Measurements from ENCODE around the gene IQSEC3. TPM values are rescaled to one million over a fixed set of nuclear protein-coding genes. Genes with fewer than 3 reads are reported as not detected.

IQSEC3 gene
- total RNA-seq, 2 donors from 2014 or later, result 0.05 to 0.39 TPM

DNA sequence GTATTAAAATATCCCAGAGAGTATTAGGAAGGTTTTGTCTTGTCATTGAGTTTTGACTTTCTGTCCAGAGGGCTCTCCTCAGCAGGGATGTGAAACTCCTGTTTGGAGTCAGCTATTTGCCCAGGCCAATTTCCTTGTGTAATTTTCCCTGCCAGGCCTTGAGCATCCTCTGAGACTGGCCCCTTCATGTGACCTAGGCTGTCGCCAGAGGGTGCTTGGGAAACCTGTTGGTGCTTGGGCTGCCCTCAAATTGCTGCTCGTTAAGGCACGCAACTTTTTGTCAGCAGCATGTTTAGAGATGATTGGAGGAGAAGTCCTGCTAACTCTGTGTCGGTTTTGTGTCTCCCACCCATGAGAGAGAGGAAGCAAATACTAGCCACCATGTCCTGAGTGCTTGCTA is 39.1 kb downstream of the IQSEC3 start:
- Mint-ChIP-seq H3K36me3 (ENCODE audit: low read depth) (no peaks in the 10 kb centered on the region), H3K27ac (no peak overlapping the region), H3K9me3 (no peaks in the 10 kb centered on the region), H3K4me3 (no peak overlapping the region), H3K27me3 (peaks cover 16% of the 10 kb centered on the region), H3K4me1 (peaks cover 7% of the 10 kb centered on the region)
- ATAC-seq (replicated peaks), result no peak

DNA sequence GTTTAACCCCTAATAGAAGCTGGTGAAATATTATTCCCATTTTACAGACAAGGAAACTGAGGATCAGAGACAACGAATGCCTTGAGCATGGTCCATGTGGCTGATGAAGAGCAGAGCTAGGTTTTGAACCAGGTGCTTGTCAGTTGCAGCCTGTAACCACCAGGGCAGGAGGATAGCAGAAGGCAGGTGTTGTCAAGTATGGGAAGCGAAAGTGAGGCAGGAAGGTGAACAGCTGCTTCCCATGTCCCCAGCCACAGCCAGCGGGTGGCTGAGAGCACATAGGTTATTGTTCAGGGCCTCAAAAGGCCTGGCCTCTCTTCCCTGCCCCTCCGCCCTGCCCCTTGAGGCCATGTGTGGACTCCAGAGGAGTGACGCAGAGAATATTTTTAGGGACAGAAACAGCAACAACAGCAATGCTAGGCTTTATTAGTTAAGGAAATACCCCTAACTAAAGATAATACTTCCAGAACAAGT is 39.6 kb downstream of the IQSEC3 start:
- H3K27ac Mint-ChIP-seq, result no peak overlapping the region
- peaks cover 15% of the 10 kb centered on the region for H3K27me3 Mint-ChIP-seq
- no peaks in the 10 kb centered on the region for H3K36me3 Mint-ChIP-seq (ENCODE audit: low read depth)
- H3K4me1 Mint-ChIP-seq, result peaks cover 7% of the 10 kb centered on the region
- no peaks in the 10 kb centered on the region for H3K9me3 Mint-ChIP-seq
- no peak overlapping the region for H3K4me3 Mint-ChIP-seq
- ATAC-seq (replicated peaks), result no peak

DNA sequence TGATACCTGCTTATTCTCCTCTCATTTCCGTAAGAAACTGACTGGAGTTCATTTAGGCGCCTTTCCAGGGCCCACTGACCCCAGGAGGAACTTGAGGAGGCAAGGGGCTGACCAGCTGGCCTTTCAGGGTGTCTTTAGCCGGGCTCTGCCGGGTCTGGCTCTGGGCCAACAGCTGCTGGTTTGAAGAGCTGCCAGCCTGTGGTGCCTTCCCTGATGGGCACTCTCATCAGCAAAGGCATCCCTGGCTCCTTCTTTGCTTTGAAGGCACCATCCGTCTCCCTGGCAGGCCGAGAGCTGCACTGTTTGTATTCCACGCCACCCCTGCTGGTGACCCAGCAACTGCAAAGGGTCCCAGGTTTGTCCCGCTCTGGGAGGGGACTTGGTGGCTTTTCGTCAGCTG is 42.0 kb downstream of the IQSEC3 start:
- no peaks in the 10 kb centered on the region for H3K36me3 Mint-ChIP-seq (ENCODE audit: low read depth)
- H3K4me1 Mint-ChIP-seq, result peaks cover 7% of the 10 kb centered on the region
- no peaks in the 10 kb centered on the region for H3K9me3 Mint-ChIP-seq
- H3K27me3 Mint-ChIP-seq, result peaks cover 19% of the 10 kb centered on the region
- H3K4me3 Mint-ChIP-seq, result no peak overlapping the region
- ATAC-seq (replicated peaks), result no peak
- H3K27ac Mint-ChIP-seq, result no peak overlapping the region

DNA sequence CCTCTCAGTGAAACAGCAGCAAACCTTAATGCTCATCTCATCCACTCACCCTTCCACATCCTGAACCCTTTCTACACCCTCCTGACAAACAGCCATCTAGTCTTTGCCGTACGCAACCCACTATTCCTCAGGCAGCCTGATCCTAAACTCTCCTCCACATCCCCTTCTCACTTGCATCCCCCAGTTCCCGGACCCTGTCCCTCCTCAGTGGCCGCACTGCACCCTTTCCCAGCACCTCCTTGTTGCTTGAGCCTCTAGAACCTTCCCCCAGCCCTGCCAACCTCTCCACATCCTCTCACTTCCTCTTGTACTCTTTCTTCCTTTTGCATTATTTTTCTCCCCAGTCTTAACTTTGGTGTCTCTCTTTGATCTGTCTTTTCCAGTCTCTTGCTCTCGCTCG is 42.9 kb downstream of the IQSEC3 start:
- no peak for ATAC-seq (replicated peaks)
- H3K27me3 Mint-ChIP-seq, result peaks cover 22% of the 10 kb centered on the region
- H3K27ac Mint-ChIP-seq, result no peak overlapping the region
- no peaks in the 10 kb centered on the region for H3K9me3 Mint-ChIP-seq
- peaks cover 7% of the 10 kb centered on the region for H3K4me1 Mint-ChIP-seq
- no peak overlapping the region for H3K4me3 Mint-ChIP-seq
- H3K36me3 Mint-ChIP-seq (ENCODE audit: low read depth), result no peaks in the 10 kb centered on the region

DNA sequence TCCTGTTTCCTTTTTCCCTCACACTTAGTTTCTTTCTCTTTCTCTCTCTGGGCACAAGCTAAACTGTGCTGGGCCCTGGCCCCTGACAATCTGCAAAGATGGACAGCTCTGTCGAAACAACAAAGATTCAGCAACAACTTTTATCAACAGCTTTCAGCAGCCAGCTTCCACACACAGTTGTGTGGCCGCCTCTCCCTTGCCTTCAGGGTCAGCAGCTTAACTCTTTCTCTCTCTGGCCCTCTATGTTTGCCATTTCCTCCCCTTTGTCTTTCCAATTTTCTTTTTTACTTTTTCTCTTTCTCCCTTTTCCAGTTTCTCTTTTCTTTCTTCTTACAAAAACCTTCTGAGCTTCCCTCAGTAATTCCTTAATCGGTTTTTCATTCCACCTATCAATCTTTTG is 43.3 kb downstream of the IQSEC3 start:
- Mint-ChIP-seq H3K36me3 (ENCODE audit: low read depth) (no peaks in the 10 kb centered on the region), H3K27me3 (peaks cover 25% of the 10 kb centered on the region), H3K4me1 (peaks cover 7% of the 10 kb centered on the region), H3K9me3 (no peaks in the 10 kb centered on the region), H3K27ac (no peak overlapping the region), H3K4me3 (no peak overlapping the region)
- ATAC-seq (replicated peaks), result no peak

DNA sequence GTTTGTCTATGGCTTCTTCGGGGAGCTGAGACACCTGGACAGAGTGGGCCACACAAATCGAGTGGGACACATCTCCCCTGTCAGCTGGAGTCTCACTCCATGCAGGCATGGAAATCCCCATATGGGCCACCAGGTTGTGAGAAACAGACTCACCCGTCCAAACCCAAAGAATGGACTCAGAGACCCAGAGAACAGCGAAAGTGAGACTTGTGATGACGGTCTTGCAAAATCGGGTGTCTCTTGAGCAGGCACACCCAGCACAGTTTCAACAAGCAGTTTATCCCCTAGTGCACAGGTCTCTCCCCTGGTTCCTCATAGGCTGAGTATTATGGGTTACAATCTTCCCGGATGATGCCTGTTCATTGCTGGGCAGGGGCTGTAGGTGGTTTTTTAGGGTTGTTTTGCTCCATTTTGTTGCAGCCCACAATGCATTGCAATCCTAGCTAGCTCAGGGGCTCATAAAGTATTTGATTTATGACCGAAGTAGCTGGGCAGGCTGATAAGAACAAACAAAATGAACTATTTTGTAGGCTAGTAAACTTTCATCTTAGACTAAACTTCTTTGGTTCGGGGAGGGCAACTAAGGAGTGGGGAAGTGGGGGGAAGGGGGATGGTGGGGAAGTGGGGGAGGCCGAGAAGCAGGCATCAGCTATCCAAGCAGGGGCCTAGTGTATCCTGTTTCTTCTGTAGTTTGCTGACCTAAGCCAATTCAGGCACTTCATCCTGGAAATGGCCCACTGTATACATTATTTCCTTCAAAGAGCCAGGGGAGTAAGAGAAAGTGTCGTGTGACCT is 45.3 kb downstream of the IQSEC3 start:
- no peak overlapping the region for H3K4me3 Mint-ChIP-seq
- no peak for ATAC-seq (replicated peaks)

DNA sequence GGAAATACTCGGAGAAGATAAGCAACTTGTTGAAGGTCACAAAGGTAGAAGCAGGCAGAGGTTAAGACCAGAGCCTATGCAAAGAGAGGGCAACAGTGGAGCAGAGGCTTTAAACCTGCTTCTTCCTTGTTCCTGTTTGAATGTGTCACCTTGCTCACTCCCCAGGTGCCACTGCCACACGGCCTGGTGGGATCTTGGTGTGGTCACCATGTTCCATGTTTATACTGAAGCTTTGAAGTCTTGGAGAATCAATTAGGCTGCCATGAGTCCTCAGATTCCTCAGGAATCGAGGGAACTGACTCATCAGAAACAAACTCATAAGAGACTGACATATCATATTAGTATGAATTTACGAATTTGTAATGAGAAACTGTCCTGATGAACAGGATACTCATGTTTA is 46.8 kb downstream of the IQSEC3 start:
- no peaks in the 10 kb centered on the region for H3K9me3 Mint-ChIP-seq
- no peak overlapping the region for H3K27ac Mint-ChIP-seq
- peaks cover 7% of the 10 kb centered on the region for H3K4me1 Mint-ChIP-seq
- ATAC-seq (replicated peaks), result no peak
- H3K4me3 Mint-ChIP-seq, result no peak overlapping the region
- H3K36me3 Mint-ChIP-seq (ENCODE audit: low read depth), result no peaks in the 10 kb centered on the region
- H3K27me3 Mint-ChIP-seq, result peaks cover 43% of the 10 kb centered on the region

More for the DNA sequence above, 45.3 kb downstream of the IQSEC3 start:
- Mint-ChIP-seq H3K36me3 (ENCODE audit: low read depth) (no peaks in the 10 kb centered on the region), H3K27me3 (peaks cover 36% of the 10 kb centered on the region), H3K4me1 (peaks cover 7% of the 10 kb centered on the region), H3K27ac (no peak overlapping the region), H3K9me3 (no peaks in the 10 kb centered on the region)

DNA sequence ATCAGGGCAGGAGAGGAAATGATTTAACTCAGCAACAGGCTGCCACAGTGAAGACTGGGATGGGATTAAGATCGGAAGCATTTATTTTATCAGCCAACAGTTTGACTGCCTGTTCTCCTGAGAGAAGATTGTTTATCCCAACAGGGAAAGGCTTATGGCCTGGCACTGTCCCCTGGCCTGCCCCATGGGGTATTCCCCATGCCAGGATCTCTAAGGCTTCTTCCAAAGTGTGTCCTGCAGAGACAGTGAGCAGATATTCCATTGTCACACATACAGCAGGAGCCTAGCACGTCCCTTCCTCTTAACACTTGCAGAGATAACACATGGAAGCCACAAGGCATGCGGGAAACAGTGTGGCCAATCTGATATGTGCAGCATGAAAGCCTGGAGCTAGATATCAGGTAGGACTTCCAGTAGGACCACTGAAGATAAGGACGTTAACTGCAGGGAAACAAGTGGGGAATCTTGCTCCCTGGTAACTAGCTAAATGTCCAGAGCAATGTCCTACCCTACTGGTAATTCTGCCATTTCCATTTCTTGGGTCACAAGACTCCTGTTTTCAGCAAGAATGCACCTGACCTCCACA is 48.2 kb downstream of the IQSEC3 start:
- H3K36me3 Mint-ChIP-seq (ENCODE audit: low read depth), result no peaks in the 10 kb centered on the region
- H3K4me1 Mint-ChIP-seq, result peaks cover 5% of the 10 kb centered on the region
- no peak for ATAC-seq (replicated peaks)
- no peaks in the 10 kb centered on the region for H3K9me3 Mint-ChIP-seq
- H3K27me3 Mint-ChIP-seq, result peaks cover 40% of the 10 kb centered on the region
- H3K27ac Mint-ChIP-seq, result no peak overlapping the region
- no peak overlapping the region for H3K4me3 Mint-ChIP-seq

DNA sequence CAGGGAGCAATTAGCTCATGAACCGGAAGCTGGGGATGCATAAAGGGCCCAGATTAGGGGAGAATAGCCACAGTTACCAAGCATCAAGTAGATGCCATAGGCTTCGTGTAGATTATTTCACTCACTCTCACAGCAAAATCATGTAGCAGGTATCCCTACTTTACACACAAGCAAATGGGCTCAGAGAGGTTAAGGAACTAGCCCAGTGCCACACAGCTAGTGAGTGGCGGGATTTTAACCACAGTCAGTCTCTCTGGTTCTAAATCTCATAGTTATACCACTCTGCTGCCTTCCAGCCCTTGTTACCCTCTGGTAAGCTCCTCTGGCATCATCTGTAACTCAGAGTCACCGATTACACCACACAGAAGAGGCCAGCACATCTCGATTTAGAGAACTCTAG is 49.0 kb downstream of the IQSEC3 start:
- Mint-ChIP-seq H3K27ac (no peak overlapping the region), H3K36me3 (ENCODE audit: low read depth) (no peaks in the 10 kb centered on the region), H3K27me3 (peaks cover 40% of the 10 kb centered on the region), H3K4me1 (no peaks in the 10 kb centered on the region), H3K4me3 (no peak overlapping the region), H3K9me3 (no peaks in the 10 kb centered on the region)
- no peak for ATAC-seq (replicated peaks)

DNA sequence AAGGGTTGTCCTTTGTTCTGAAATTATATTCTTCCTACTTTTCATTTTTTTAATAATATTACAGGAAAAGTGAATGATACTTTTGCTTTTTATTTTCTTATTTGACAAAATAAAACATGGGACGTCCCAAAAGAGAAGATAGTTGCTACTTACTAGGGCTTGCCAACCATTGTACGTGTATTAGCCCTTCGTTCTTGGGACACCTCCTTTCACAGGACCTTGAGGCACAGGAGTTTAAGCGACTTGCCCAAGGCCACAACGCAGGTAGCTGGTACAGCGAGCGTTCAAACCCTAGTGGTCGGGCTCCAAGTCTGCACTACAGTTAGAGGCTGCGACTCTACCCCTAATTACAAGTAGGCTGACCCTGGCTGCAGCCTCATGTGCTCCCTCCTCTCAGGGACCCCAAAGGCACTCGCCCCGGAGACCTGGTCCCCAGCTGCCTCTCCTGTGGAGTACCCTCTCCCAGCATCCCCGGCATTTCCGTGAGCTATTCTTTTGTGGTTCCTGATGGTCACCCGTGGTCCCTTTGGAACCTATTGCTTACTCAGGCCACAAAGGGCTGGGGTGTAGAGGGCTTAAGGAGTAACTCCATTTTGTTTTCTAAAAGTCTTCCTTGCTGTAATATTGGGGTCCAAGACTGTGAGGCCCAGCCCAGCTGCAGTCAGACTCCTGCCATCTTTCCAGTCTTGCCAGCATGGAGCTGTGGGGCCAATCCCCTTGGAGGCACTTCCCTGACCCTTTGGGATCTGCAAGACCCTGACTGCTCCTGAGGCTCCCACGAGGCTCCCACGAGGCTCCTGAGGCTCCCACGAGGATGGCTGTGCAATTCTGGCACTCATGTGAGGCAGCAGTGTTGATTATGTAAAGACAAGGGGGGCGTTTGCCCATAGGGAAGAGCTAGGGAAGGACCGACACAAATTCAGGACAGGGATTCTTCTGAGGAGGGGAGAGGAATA is 49.7 kb downstream of the IQSEC3 start:
- Mint-ChIP-seq H3K36me3 (ENCODE audit: low read depth) (no peaks in the 10 kb centered on the region), H3K9me3 (no peaks in the 10 kb centered on the region), H3K27ac (no peak overlapping the region), H3K4me1 (no peaks in the 10 kb centered on the region), H3K4me3 (no peak overlapping the region), H3K27me3 (peaks cover 40% of the 10 kb centered on the region)
- ATAC-seq (replicated peaks), result no peak

DNA sequence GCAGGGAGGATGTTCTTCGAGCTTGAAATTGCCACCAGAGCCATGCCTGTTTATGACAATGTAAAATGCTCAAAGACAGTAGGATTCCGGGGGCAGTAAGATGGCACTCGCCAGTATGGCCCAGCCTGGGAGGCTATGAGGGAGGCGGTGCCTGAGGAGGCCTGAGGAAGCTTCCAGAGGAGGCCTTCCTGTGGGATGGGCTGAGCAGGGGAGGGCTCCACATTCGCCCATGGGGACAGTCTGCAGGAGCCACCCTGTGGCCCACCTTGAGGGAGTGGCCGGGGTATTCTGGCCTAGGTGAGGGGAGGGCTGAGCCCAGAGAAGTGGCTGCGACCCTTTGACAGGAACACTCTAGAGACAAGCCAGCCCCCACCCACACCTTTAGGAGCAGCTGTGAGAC is 50.7 kb downstream of the IQSEC3 start:
- H3K27ac Mint-ChIP-seq, result no peak overlapping the region

DNA sequence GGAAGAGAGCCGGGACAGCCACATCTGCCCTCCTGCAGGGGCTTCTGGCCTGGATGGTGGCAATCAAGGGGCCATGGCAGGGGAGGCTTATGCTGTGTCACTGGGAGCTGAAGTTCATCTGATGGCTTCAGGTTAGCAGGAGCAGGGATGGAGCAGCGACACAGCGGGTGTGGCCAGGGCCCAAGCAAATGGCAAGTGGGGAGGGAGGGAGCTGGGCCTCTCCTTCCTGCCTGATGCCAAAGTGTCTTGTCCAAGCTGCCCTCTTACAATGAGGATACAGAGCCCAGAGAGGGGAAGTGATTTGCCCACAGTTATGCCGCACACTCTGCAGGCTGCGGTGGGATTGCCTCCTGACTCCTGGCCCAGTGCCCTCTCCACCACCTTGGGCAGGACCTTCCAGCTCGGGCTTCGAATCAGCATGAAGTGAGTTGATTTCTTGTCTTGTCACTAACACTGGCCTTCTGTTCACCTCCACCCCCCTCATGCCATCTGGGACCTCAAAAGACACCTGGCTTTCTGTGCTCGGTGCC is 51.3 kb downstream of the IQSEC3 start:
- Mint-ChIP-seq H3K9me3 (no peaks in the 10 kb centered on the region), H3K27me3 (peaks cover 45% of the 10 kb centered on the region), H3K4me3 (no peak overlapping the region), H3K4me1 (no peaks in the 10 kb centered on the region), H3K36me3 (ENCODE audit: low read depth) (no peaks in the 10 kb centered on the region), H3K27ac (no peak overlapping the region)
- no peak for ATAC-seq (replicated peaks)

More for the DNA sequence above, 50.7 kb downstream of the IQSEC3 start:
- ATAC-seq (replicated peaks), result no peak
- peaks cover 41% of the 10 kb centered on the region for H3K27me3 Mint-ChIP-seq
- no peaks in the 10 kb centered on the region for H3K36me3 Mint-ChIP-seq (ENCODE audit: low read depth)
- no peaks in the 10 kb centered on the region for H3K4me1 Mint-ChIP-seq
- no peak overlapping the region for H3K4me3 Mint-ChIP-seq
- H3K9me3 Mint-ChIP-seq, result no peaks in the 10 kb centered on the region

DNA sequence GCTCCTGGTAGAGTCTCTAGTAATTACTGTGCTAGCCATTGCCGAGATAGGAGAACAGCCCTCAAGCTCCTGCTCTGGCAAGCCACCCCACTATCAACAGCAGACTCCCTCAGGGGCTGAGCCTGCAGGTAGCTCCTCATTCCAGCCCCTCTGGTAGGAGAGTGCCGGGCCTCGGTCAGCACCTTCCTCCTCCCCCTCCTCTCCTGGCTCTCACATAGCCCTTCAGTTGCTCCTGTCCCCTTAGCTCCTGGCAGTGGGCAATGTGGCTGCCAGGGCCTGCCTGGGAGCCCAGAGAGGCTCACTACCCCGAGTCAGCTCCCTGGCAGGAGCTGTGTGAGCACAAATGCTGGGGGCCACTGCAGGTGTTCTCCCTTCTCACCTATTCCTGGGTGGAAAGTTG is 52.0 kb downstream of the IQSEC3 start:
- ATAC-seq (replicated peaks), result no peak
- no peaks in the 10 kb centered on the region for H3K4me1 Mint-ChIP-seq
- peaks cover 42% of the 10 kb centered on the region for H3K27me3 Mint-ChIP-seq
- H3K27ac Mint-ChIP-seq, result no peak overlapping the region
- H3K9me3 Mint-ChIP-seq, result no peaks in the 10 kb centered on the region
- no peaks in the 10 kb centered on the region for H3K36me3 Mint-ChIP-seq (ENCODE audit: low read depth)
- H3K4me3 Mint-ChIP-seq, result no peak overlapping the region

DNA sequence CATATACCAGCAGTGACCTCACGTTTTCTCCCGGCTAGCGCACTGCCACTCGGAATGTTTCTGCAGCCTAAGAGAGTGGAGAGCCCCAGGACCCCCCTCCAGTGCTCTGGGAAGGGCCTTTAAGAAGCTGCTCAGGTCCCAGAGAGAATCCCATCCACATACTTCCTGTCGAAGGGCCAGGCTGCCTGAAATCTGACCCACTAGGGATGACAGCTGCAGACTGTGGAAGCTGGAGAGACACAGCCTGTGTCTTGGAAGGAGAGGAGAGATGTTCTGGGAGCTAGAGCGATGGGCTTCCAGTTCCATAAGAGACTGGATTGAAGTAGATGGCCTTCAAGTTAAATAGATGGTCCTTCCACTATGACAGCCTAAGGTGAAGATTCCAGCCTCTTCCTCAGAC is 54.4 kb downstream of the IQSEC3 start:
- ATAC-seq (replicated peaks), result no peak
- H3K27me3 Mint-ChIP-seq, result peaks cover 31% of the 10 kb centered on the region
- H3K9me3 Mint-ChIP-seq, result no peaks in the 10 kb centered on the region
- no peaks in the 10 kb centered on the region for H3K36me3 Mint-ChIP-seq (ENCODE audit: low read depth)
- no peak overlapping the region for H3K4me3 Mint-ChIP-seq
- H3K4me1 Mint-ChIP-seq, result no peaks in the 10 kb centered on the region
- no peak overlapping the region for H3K27ac Mint-ChIP-seq

Data from activated T-helper 17 cell treated with anti-CD3 and anti-CD28 coated beads, Interleukin-2, amount 50 U/mL, for 72 hours (primary cell).